Measurements from ENCODE around the gene TNPO3.

DNA sequence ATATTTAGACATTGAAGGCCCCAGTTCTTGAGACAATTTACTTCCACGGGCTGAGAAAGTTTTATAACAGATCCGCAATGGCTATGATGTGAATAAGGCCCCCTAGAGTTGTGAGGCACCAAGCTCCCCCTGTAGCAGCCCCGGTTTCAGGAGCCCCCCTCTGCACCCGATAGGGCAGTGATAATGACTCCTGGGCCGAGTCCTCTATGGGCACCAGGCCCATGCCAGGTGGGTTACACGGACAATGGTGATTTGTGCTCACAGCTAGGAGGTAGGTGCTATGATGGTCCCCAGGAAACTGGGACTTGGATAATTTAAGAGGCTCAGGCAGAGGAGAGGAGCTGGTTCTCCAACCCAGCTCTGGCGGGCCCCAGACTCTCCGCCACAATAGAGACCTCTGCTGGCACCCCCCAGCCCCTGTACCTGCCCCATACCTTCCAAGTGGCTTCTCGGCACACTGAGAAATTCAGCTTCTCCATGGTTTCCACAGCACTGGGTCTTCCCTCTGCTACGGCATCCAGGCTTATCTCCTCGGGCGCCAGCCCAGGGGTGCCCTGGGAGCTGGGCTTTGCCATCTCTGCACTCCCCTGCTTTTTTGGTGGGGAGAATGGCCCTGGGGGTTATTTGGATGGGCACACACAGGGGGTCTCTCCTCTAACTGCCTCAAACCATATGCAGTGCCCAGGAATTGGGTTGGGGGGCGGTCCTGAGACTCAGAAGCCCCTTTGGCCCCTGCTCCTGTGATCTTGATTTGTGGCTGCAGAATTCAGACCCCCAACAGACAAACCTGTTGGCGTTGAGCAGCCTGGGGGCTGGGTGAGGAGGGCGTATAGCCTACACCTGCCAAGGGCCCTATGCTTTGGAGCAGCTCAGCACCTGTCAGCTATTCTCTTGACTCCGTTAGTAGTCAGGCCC is 132.2 kb downstream of the TNPO3 start:
- TF ChIP-seq CTCF (IDR thresholded peaks at IDR 0.05; ENCODE audit: low read depth, low read length): no peak
- no peak for TF ChIP-seq POLR2A (IDR thresholded peaks at IDR 0.05; ENCODE audit: extremely low read depth, insufficient read length)
- TF ChIP-seq MYC (IDR thresholded peaks at IDR 0.05; ENCODE audit: low read depth, low read length): no peak
